Measurements from ENCODE around the gene PRKN. TPM values are rescaled to one million over a fixed set of nuclear protein-coding genes. Genes with fewer than 3 reads are reported as not detected.

PRKN gene
- total RNA-seq, 1 experiment from 2014 or later: 0.46 TPM

DNA sequence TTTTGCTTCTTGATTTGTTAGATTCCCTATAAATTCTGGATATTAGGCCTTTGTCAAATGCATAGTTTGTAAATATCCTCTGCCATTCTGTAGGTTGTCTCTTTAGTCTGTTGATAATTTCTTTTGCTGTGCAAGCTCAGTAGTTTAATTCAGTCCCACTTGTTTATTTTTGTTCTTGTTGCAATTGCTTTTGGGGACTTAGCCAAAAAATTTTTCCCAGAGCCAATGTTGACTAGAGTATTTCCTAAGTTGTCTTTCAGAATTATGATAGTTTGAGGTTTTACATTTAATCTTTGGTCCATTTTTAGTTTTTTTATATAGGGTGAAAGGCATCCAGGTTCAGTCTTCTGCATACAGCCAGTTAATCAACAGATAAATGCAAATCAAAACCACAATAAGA is 96.0 kb downstream of the PRKN start:
- no peaks in the 10 kb centered on the region for H3K9me3 ChIP-seq (ENCODE audit: control insufficient read depth, insufficient read depth, low read depth, low read length)
- BruUV-seq (replicated peaks): no TSS peak
- in situ Hi-C loops (cut with HindIII; ENCODE audit: low pct_unique_long_range_greater_than_20kb, low sequenced_read_pairs): no loop called here
- intact Hi-C loops (cut with micrococcal nuclease; ENCODE audit: unreplicated experiment): no loop called here
- H3K4me3 ChIP-seq (ENCODE audit: low read depth in 2 of 2, low read length in 2 of 2): no peak overlapping the region
- H3K4me1 ChIP-seq (ENCODE audit: control insufficient read depth, insufficient read depth, low read length): no peaks in the 10 kb centered on the region
- ATAC-seq: no peak
- no peaks in the 10 kb centered on the region for H3K27me3 ChIP-seq (ENCODE audit: control insufficient read depth, insufficient read depth, low read length)
- no peak for TF ChIP-seq SIN3A (IDR thresholded peaks at IDR 0.05; ENCODE audit: borderline replicate concordance, insufficient read depth, low read depth, low read length)
- H3K27ac ChIP-seq (ENCODE audit: low read length): no peak overlapping the region
- no peak for DNase-seq (ENCODE audit: low read depth, low spot score)
- POLR2A ChIA-PET: no interaction called here
- no peaks in the 10 kb centered on the region for H3K36me3 ChIP-seq (ENCODE audit: control insufficient read depth, insufficient read depth, low read length)
- CTCF ChIA-PET: no interaction called here

GRCh38 chr6:162630069-162630468 is 97.5 kb downstream of the PRKN start:
- ATAC-seq: no peak
- BruUV-seq (replicated peaks): no TSS peak
- intact Hi-C loops (cut with micrococcal nuclease; ENCODE audit: unreplicated experiment): no loop called here

More at GRCh38 chr6:162630069-162630468, 97.5 kb downstream of the PRKN start:
- TF ChIP-seq CTCF (IDR thresholded peaks at IDR 0.05): no peak
- TF ChIP-seq SIN3A (IDR thresholded peaks at IDR 0.05; ENCODE audit: borderline replicate concordance, insufficient read depth, low read depth, low read length): no peak
- TF ChIP-seq POLR2AphosphoS5 (IDR thresholded peaks at IDR 0.05; ENCODE audit: low read depth, low read length): no peak
- TF ChIP-seq TCF7L2 (IDR thresholded peaks at IDR 0.05; ENCODE audit: low read depth, low read length): no peak
- no peak for TF ChIP-seq REST (IDR thresholded peaks at IDR 0.05; ENCODE audit: insufficient read depth in 1 of 2, low read depth in 2 of 2, low read length in 1 of 2)
- no peak overlapping the region for H3K4me3 ChIP-seq (ENCODE audit: low read depth in 2 of 2, low read length in 2 of 2)
- in situ Hi-C loops (cut with HindIII; ENCODE audit: low pct_unique_long_range_greater_than_20kb, low sequenced_read_pairs): no loop called here
- H3K9me3 ChIP-seq (ENCODE audit: control insufficient read depth, insufficient read depth, low read depth, low read length): no peaks in the 10 kb centered on the region
- H3K36me3 ChIP-seq (ENCODE audit: control insufficient read depth, insufficient read depth, low read length): no peaks in the 10 kb centered on the region
- no peak overlapping the region for H3K27ac ChIP-seq (ENCODE audit: low read length)
- H3K4me1 ChIP-seq (ENCODE audit: control insufficient read depth, insufficient read depth, low read length): no peaks in the 10 kb centered on the region
- H3K27me3 ChIP-seq (ENCODE audit: control insufficient read depth, insufficient read depth, low read length): no peaks in the 10 kb centered on the region
- no peak for DNase-seq (ENCODE audit: low read depth, low spot score)
- ChIA-PET POLR2A (no interaction called here), CTCF (interaction anchor here (0.6 kb wide), 1 partner anchor 1390 kb away, joined by 4 read pairs; no protein-coding TSS in a partner anchor)
